Body of pancreas (tissue), 4 donors: Measurements from ENCODE around the gene ACAD8. TPM values are rescaled to one million over a fixed set of nuclear protein-coding genes. Genes with fewer than 3 reads are reported as not detected.

ENCODE experiments used
- ATAC-seq: fragments of 150-250 bp; one replicate; pipeline ENCODE4 v1.9.1; 2016
- DNase-seq, 4 donors: peaks; one replicate each; pipeline ENCODE4 v3.0.0-alpha.2; 2019
- H3K27ac ChIP-seq, 4 donors: fragments of 200-600 bp; sonication (generic); 1 replicate in 3 of 4; 2 replicates in 1 of 4; pipeline versions ENCODE4 v1.5.1 to v1.6.1; 2016 to 2019; ENCODE audit warnings: mild to moderate bottlenecking in 1 of 4, mixed read lengths in 1 of 4, moderate library complexity in 1 of 4
- H3K27me3 ChIP-seq, 2 donors: fragments of 200-600 bp; sonication (generic); one replicate each; pipeline ENCODE4 v1.6.0; 2016; ENCODE audit warnings: mild to moderate bottlenecking in 1 of 2
- H3K36me3 ChIP-seq, 2 donors: fragments of 200-600 bp; sonication (generic); replicated peaks in 1 of 2; 2 replicates each; pipeline ENCODE4 v1.5.1; 2016; ENCODE audit warnings: low read depth in 2 of 2; ENCODE audit not compliant: insufficient read depth in 1 of 2
- H3K4me1 ChIP-seq: fragments of 200-600 bp; sonication (generic); one replicate; pipeline ENCODE4 v1.6.0; 2016
- H3K4me3 ChIP-seq, 2 donors: fragments of 200-600 bp; sonication (generic); 1 replicate in 1 of 2; 2 replicates in 1 of 2; pipeline ENCODE4 v1.5.1; 2016 to 2019
- H3K9me3 ChIP-seq, 3 donors: fragments of 200-600 bp; sonication (generic); 1 replicate in 2 of 3; 2 replicates in 1 of 3; pipeline ENCODE4 v1.5.1; 2016
- POLR2A ChIP-seq, 3 donors: fragments of 450-650 bp; IDR thresholded peaks; one replicate each; pipeline ENCODE4 v1.6.1; 2016; ENCODE audit warnings: antibody characterized with exemption in 3 of 3, mild to moderate bottlenecking in 2 of 3
- WGBS, 2 donors: methylation state at CpG; one replicate each; pipeline ENCODE4 v1.1.5; 2017; 5-methylcytosine and 5-hydroxymethylcytosine counted together
- intact Hi-C: fragments of 100-400 bp; cut with DNase I; formaldehyde crosslinking; loops from one replicate; pipeline ENCODE4 v1.15.1; 2023
- total RNA-seq, 2 donors: library from RNA; depleted of rRNA; stranded (reverse); fragments of >200 nt; gene quantifications; one replicate each; pipeline ENCODE4 v1.1.0, GENCODE V29; 2016
- TF ChIP-seq, protein P1 (sequence below), 7 experiments: fragments of 450-650 bp in 4 of 7; fragments of 200-600 bp in 3 of 7; sonication (generic) in 3 of 7; IDR thresholded peaks; one replicate each; pipeline ENCODE4 v1.5.1; 2016 to 2019; ENCODE audit warnings: antibody characterized with exemption in 7 of 7

The ACAD8 gene
- total RNA-seq, 2 donors from 2014 or later: 30.9 to 39.2 TPM

DNA sequence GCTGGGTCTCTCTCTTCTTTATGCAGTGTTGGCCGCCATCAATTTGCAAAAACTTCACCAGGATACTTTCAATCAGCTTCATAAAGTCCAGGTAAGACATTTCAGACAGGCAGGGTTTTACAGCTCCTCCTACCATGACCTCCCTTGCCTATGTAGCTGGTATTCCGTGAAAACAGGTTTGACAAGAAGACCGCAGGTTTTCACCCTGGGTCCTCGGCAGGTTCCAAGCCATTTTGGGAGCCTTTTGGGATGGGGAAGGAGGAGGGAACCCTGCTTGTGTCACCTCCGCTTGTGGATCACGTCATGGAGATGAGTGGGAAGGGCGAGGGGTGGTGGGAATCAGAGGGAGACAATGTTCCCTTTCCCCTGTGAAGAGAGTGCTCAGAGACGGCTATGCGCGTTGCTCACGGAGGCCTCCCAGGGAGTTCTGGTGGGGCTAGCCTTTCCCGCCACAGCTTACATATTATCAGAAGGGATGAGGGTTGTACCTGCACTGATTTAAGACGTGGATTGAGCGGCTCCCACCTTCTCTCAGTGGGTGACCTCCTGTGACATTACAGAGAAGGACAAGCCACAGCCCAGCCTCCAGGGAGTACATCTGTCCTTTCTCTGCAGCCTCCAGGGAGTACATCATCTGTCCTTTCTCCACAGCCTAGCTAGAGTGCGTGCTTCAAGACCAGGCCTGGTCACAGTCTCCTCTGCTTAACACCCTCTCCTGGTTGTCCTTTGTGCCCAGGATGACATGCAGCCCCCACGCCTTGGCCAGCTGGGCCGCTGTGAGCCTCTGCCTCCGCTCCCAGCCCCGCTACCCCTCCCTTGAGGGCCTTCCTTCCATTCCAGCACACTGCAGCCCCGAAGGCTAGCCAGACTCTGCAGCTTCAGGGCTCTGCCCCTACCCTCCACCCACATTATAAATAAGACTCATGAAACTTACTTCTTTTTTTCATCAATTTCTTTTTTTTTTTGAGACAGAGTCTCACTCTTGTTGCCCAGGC is 40.0 kb downstream of the ACAD8 start:
- TF ChIP-seq, protein P1, sequence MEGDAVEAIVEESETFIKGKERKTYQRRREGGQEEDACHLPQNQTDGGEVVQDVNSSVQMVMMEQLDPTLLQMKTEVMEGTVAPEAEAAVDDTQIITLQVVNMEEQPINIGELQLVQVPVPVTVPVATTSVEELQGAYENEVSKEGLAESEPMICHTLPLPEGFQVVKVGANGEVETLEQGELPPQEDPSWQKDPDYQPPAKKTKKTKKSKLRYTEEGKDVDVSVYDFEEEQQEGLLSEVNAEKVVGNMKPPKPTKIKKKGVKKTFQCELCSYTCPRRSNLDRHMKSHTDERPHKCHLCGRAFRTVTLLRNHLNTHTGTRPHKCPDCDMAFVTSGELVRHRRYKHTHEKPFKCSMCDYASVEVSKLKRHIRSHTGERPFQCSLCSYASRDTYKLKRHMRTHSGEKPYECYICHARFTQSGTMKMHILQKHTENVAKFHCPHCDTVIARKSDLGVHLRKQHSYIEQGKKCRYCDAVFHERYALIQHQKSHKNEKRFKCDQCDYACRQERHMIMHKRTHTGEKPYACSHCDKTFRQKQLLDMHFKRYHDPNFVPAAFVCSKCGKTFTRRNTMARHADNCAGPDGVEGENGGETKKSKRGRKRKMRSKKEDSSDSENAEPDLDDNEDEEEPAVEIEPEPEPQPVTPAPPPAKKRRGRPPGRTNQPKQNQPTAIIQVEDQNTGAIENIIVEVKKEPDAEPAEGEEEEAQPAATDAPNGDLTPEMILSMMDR (IDR thresholded peaks at IDR 0.05): no peak
- TF ChIP-seq POLR2A (IDR thresholded peaks at IDR 0.05): no peak
- intact Hi-C loops: no loop called here
- H3K27ac ChIP-seq: no peak overlapping the region
- H3K4me3 ChIP-seq: no peak overlapping the region
- DNase-seq (no peak), ATAC-seq (no peak)
- no peaks in the 10 kb centered on the region for H3K4me1 ChIP-seq
- 64 to 70% methylated on average over 18 to 20 of the region's 20 CpGs for WGBS, 2 donors
- H3K36me3 ChIP-seq: no peaks in the 10 kb centered on the region
- H3K27me3 ChIP-seq: no peaks in the 10 kb centered on the region
- no peaks in the 10 kb centered on the region for H3K9me3 ChIP-seq

DNA sequence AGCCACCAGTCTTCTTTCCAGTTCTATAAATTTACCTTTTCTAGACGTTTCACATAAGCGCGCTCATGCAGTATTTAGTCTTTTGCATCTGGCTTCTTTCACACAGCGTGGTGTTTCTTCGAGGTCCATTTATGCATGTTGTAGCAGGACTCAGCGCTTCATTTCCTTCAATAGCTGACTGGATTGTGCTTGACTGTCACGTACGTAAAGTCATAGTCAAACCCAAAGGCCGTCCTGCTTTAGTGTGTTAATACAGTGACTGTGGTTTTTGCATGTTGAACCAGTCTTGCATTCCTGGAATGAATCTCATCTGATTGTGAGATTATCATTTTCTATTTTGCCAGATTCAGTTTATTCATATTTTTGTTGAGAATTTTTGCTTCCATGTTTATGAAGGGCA is 41.3 kb downstream of the ACAD8 start:
- ATAC-seq (no peak), DNase-seq (no peak)
- Histone ChIP-seq H3K4me3 (no peak overlapping the region), H3K27ac (no peak overlapping the region), H3K4me1 (peaks cover 6% of the 10 kb centered on the region), H3K36me3 (no peaks in the 10 kb centered on the region), H3K9me3 (no peaks in the 10 kb centered on the region), H3K27me3 (no peaks in the 10 kb centered on the region)
- 73 to 78% methylated on average over 9 of the region's 9 CpGs for WGBS, 2 donors
- TF ChIP-seq, protein P1 (IDR thresholded peaks at IDR 0.05): no peak
- TF ChIP-seq POLR2A (IDR thresholded peaks at IDR 0.05): no peak
- intact Hi-C loops: no loop called here

DNA sequence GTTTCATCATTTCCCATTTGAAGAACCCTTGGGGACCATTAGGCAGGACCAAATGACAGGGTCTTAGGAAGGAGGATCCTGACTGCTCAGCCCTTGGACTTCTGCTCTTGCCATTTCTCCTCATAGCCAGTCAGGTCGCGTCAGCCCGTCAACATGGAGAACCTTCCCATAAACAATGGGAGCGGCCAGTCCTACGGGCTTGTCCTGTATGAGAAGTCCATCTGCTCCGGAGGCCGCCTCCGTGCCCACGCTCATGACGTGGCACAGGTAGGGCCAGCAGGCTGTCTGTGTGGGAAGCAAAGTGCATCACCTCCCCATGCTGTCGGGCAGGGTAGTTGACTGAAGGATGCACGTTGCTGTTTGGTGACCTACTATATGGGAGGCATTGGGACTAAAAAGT is 58.9 kb downstream of the ACAD8 start:
- no peaks in the 10 kb centered on the region for H3K36me3 ChIP-seq
- 85 to 86% methylated on average over 11 to 12 of the region's 12 CpGs for WGBS, 2 donors
- no peak for DNase-seq
- no peak overlapping the region for H3K4me3 ChIP-seq
- no peaks in the 10 kb centered on the region for H3K27me3 ChIP-seq
- peaks cover 0 to 4% (median 0%) of the 10 kb centered on the region in 3 donors for H3K9me3 ChIP-seq
- no peak for ATAC-seq
- no peaks in the 10 kb centered on the region for H3K4me1 ChIP-seq
- intact Hi-C loops: no loop called here
- H3K27ac ChIP-seq: no peak overlapping the region
- TF ChIP-seq POLR2A (IDR thresholded peaks at IDR 0.05): no peak
- TF ChIP-seq, protein P1 (IDR thresholded peaks at IDR 0.05): no peak

DNA sequence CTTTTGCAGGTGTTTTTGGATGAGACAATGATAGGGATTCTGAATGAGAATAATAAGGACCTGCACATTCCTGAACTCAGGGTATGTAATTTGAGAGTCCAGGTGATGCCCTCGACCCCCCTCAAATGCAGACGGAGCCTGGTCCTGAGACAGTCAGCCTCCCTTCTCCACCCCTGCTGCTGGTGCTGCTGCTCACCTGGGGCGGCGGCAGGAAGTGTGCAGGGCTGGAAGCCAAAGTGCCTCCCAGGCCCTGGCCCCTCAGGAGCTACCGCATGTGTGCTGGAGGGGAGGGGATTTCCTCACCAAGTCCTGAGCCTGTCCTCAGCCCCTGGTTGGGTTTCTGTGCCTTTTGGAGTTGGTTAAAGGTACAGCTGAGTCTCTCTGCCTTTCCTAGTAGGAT is 59.4 kb downstream of the ACAD8 start:
- no peaks in the 10 kb centered on the region for H3K4me1 ChIP-seq
- WGBS, 2 donors: 49 to 85% methylated on average over 2 to 5 of the region's 5 CpGs
- intact Hi-C loops: no loop called here
- H3K27me3 ChIP-seq: no peaks in the 10 kb centered on the region
- H3K27ac ChIP-seq: no peak overlapping the region
- ATAC-seq (no peak), DNase-seq (no peak)
- no peak overlapping the region for H3K4me3 ChIP-seq
- TF ChIP-seq POLR2A (IDR thresholded peaks at IDR 0.05): no peak
- TF ChIP-seq, protein P1 (IDR thresholded peaks at IDR 0.05): no peak
- no peaks in the 10 kb centered on the region for H3K36me3 ChIP-seq
- H3K9me3 ChIP-seq: peaks cover 0 to 4% (median 0%) of the 10 kb centered on the region in 3 donors
